ENCODE measurements around the gene DUSP14.

Gene DUSP14

DNA sequence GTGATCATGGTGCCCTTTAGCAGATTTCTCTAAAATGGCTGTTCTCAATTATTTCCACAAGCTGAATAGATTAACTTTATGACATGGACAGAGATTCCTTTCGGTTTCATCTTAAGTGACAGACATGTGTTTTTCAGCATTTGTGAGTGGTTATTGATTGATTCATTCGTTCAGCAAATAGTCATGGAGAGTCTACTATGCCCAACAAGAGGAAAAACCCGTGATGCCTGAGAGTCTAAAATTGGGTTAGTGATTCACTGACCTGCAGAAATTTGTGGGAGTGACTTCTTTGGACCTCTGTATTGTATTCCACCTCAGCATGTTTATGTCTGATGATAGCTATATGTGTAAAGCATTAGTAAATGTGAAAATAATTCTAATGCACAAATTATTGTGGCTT is 28.0 kb upstream of the DUSP14 start:
- TF ChIP-seq CTCF (IDR thresholded peaks at IDR 0.05; ENCODE audit: borderline replicate concordance, insufficient read depth, low read depth, low read length), result no peak

DNA sequence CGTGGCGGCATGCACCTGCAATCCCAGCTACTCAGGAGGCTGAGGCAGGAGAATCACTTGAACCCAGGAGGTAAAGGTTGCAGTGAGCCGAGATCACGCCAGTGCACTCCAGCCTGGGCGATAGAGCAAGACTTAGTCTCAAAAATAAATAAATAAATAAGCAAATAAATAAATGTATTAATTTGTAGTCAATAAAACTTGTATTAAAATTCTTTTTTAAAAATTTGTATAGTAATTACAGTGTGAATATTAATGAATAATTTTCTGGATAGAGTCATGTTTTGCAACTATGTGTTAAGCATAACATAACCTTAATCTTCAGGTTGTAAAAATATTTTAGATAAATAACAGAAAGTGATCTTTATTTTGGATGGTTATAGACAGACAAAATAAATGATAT is 27.2 kb upstream of the DUSP14 start:
- TF ChIP-seq CTCF (IDR thresholded peaks at IDR 0.05; ENCODE audit: borderline replicate concordance, insufficient read depth, low read depth, low read length), result no peak
- no peak overlapping the region for H3K4me3 ChIP-seq (ENCODE audit: low read depth, low read length)

More for the DNA sequence above, 28.0 kb upstream of the DUSP14 start:
- no peak overlapping the region for H3K4me3 ChIP-seq (ENCODE audit: low read depth, low read length)

DNA sequence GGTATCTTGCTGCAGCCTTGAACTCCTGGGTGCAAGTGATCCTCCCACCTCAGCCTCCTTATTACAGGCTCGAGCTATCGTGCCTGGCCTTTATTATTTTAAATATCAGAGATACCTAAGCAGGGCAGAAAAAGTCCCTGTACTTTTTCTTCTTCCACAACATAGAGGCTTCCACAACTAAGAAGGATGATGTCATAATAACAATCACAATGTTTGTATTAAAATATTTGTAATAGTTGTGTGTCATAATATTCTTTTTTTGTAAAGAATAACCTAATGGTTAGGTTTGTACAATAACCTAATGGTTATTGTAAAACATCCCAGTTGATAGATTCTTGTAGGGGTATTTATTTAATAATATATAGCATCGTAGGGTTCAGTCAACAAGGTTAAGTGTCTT is 26.7 kb upstream of the DUSP14 start:
- no peak for TF ChIP-seq CTCF (IDR thresholded peaks at IDR 0.05; ENCODE audit: borderline replicate concordance, insufficient read depth, low read depth, low read length)
- H3K4me3 ChIP-seq (ENCODE audit: low read depth, low read length), result no peak overlapping the region

DNA sequence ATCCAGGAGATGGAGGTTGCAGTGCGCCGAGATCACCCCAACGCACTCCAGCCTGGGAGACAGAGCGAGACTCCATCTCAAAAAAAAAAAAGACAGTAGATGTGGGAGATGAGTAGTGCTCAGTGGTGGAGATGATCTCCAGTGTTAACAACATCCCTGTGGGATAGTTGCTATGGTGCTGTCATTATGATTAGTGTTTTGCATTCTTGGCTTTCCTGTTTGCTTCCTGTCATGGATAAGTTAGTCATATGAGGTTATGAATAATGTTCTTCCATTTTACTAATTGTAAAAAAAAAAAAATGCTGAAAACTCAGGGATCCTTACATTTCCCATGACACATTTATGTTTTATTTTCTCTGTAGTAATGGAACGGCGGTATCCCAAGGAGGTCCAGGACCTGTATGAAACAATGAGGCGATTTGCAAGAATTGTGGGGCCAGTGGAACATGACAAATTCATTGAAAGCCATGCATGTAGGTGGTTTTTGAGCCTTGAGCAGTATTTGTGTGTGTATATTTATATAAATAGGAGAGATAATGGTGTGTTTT is 24.5 kb upstream of the DUSP14 start:
- H3K4me3 ChIP-seq (ENCODE audit: low read depth, low read length), result no peak overlapping the region
- TF ChIP-seq CTCF (IDR thresholded peaks at IDR 0.05; ENCODE audit: borderline replicate concordance, insufficient read depth, low read depth, low read length), result no peak

- TF ChIP-seq CTCF (IDR thresholded peaks at IDR 0.05; ENCODE audit: borderline replicate concordance, insufficient read depth, low read depth, low read length), result no peak
- no peak overlapping the region for H3K4me3 ChIP-seq (ENCODE audit: low read depth, low read length)
These were observed 23.2 kb upstream of the DUSP14 start for GRCh38 chr17:37466471-37466870.

DNA sequence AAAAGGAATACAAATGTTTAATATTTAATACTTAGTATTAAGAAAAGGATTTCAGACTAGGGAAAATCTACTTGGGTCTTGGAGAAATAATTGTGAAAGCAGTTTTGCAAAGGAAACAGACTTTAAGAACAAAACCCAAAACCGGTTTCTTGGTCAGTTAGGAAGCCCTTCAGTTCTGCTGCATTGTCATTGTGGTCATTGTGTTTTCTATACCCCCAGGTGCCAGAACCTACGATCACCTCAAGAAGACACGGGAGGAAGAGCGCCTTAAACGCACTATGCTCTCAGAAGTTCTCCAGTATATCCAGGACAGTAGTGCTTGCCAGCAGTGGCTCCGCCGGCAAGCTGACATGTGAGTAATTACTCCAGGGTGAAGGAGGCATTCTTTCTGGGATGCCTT is 19.5 kb upstream of the DUSP14 start:
- TF ChIP-seq CTCF (IDR thresholded peaks at IDR 0.05; ENCODE audit: borderline replicate concordance, insufficient read depth, low read depth, low read length), result no peak
- no peak overlapping the region for H3K4me3 ChIP-seq (ENCODE audit: low read depth, low read length)

- TF ChIP-seq CTCF (IDR thresholded peaks at IDR 0.05; ENCODE audit: borderline replicate concordance, insufficient read depth, low read depth, low read length), result no peak
- H3K4me3 ChIP-seq (ENCODE audit: low read depth, low read length), result no peak overlapping the region
These were observed 13.8 kb upstream of the DUSP14 start for GRCh38 chr17:37475731-37476420.

All from GM12875 (cell line).